Suprapubic skin (tissue), 4 donors: ENCODE data around the gene SERBP1.

Source experiments
- EP300 ChIP-seq: sonication (generic); formaldehyde crosslinking; IDR thresholded peaks from one replicate; pipeline ENCODE4 v1.6.1; 2017; ENCODE audit warnings: antibody characterized with exemption
- POLR2A ChIP-seq, 2 donors: fragments of 450-650 bp; IDR thresholded peaks; one replicate each; pipeline ENCODE4 v1.6.1; 2017; ENCODE audit warnings: antibody characterized with exemption in 2 of 2, mild to moderate bottlenecking in 2 of 2, moderate library complexity in 2 of 2
- POLR2AphosphoS5 ChIP-seq, 3 donors: sonication (generic); formaldehyde crosslinking; IDR thresholded peaks; one replicate each; pipeline ENCODE4 v1.6.1; 2017; ENCODE audit warnings: antibody characterized with exemption in 3 of 3
- TF ChIP-seq, protein P1 (sequence below), 2 donors: fragments of 200-600 bp in 1 of 2; fragments of 450-650 bp in 1 of 2; sonication (generic) in 1 of 2; IDR thresholded peaks; one replicate each; pipeline ENCODE4 v1.5.1; 2016 to 2019; ENCODE audit warnings: antibody characterized with exemption in 2 of 2, mild to moderate bottlenecking in 1 of 2, moderate library complexity in 1 of 2

- TF ChIP-seq, protein P1, sequence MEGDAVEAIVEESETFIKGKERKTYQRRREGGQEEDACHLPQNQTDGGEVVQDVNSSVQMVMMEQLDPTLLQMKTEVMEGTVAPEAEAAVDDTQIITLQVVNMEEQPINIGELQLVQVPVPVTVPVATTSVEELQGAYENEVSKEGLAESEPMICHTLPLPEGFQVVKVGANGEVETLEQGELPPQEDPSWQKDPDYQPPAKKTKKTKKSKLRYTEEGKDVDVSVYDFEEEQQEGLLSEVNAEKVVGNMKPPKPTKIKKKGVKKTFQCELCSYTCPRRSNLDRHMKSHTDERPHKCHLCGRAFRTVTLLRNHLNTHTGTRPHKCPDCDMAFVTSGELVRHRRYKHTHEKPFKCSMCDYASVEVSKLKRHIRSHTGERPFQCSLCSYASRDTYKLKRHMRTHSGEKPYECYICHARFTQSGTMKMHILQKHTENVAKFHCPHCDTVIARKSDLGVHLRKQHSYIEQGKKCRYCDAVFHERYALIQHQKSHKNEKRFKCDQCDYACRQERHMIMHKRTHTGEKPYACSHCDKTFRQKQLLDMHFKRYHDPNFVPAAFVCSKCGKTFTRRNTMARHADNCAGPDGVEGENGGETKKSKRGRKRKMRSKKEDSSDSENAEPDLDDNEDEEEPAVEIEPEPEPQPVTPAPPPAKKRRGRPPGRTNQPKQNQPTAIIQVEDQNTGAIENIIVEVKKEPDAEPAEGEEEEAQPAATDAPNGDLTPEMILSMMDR (IDR thresholded peaks at IDR 0.05), result no peak
- TF ChIP-seq POLR2A (IDR thresholded peaks at IDR 0.05) (no peak), EP300 (no peak), POLR2AphosphoS5 (IDR thresholded peaks at IDR 0.05) (no peak)
These were observed 33.9 kb upstream of the SERBP1 start for GRCh38 chr1:67464058-67464457.
